ENCODE results near the gene B4GAT1. TPM values are rescaled to one million over a fixed set of nuclear protein-coding genes. Genes with fewer than 3 reads are reported as not detected.
"Not testable (repeated sequence)": the region's sequence is repeated elsewhere in the genome, so short reads cannot be mapped to it uniquely, and the experiment has no call there.

Gene B4GAT1
- polyA plus RNA-seq, 1 of the 3 experiments (the other 2 are of a cell fraction) = 26.4 TPM

DNA sequence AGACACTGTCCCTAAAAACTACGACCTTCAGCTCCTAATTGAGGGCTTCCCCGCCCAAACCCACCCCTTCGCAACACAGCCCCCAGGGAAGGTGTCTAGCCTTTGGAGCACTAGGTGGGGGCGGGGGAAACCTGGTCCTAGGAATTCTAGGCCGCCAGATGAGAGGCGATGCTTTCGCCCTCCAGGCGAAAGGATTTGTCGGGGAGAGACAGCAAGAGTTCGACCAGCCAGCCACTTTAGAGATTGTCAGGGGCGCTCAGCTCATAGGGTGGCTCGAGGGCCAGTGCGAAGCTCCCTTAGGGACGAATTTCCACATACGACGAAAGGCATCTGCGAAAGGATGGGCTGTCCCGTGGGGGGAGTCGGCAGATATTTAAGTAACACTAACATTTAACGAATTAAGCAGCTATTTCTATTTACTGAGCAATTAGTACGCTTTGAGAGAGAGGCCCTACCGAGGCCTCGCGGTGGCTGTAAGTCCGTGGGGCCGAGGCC, 35.9 kb downstream of the B4GAT1 start:
- H3K27ac ChIP-seq (ENCODE audit: low read depth in 2 of 2, low read length in 1 of 2) = peak overlapping the region; percentile 94 to 96
- no peaks in the 10 kb centered on the region for H3K9me3 ChIP-seq
- no peaks in the 10 kb centered on the region for H4K20me1 ChIP-seq (ENCODE audit: insufficient read depth)
- H3K79me2 ChIP-seq (ENCODE audit: insufficient read depth) = no peaks in the 10 kb centered on the region
- peak overlapping the region; percentile 81 for H3K4me2 ChIP-seq
- H3K36me3 ChIP-seq (replicated peaks in 1 of 2; ENCODE audit: control insufficient read depth in 1 of 2, insufficient read depth in 2 of 2, low read length in 1 of 2) = no peaks in the 10 kb centered on the region
- no peak for DNase-seq
- WGBS (ENCODE audit: low lambda C conversion rate) = 24% methylated on average over 23 of the region's 26 CpGs
- peak overlapping the region; percentile 68 for H3K9ac ChIP-seq
- H3K4me1 ChIP-seq (ENCODE audit: control insufficient read depth in 1 of 2, insufficient read depth in 2 of 2, low read depth in 1 of 2, low read length in 1 of 2) = peaks cover 11 to 44% of the 10 kb centered on the region in 2 experiments; a peak in 2 of 4 replicates
- H3F3A ChIP-seq (replicated peaks; ENCODE audit: insufficient read depth) = peaks cover 15% of the 10 kb centered on the region
- CTCF ChIA-PET = interaction anchor here (0.6 to 12.4 kb wide), 37 partner anchors 11 to 175 kb away, joined by 3 to 280 read pairs (median 4); partner anchors contain the start of genes B4GAT1, BRMS1, CNIH2 and DPP3
- POLR2A ChIA-PET = interaction anchor here (0.6 to 3.1 kb wide), 9 partner anchors 11 to 194 kb away, joined by 3 to 33 read pairs (median 5); partner anchors contain the start of genes B4GAT1, BRMS1 and RIN1
- no peaks in the 10 kb centered on the region for H3K27me3 ChIP-seq (ENCODE audit: insufficient read depth)
- peak overlapping the region; percentile 59 to 70 for H3K4me3 ChIP-seq (ENCODE audit: low read depth in 2 of 2, low read length in 1 of 2)
- TF ChIP-seq, protein P1, sequence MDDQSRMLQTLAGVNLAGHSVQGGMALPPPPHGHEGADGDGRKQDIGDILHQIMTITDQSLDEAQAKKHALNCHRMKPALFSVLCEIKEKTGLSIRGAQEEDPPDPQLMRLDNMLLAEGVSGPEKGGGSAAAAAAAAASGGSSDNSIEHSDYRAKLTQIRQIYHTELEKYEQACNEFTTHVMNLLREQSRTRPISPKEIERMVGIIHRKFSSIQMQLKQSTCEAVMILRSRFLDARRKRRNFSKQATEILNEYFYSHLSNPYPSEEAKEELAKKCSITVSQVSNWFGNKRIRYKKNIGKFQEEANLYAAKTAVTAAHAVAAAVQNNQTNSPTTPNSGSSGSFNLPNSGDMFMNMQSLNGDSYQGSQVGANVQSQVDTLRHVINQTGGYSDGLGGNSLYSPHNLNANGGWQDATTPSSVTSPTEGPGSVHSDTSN (IDR thresholded peaks at IDR 0.05) = no peak
- no peak for TF ChIP-seq TAF1 (IDR thresholded peaks at IDR 0.05; ENCODE audit: borderline replicate concordance, low read depth, low read length)
- H2AFZ ChIP-seq (ENCODE audit: low read depth) = peak overlapping the region; percentile 88; the same call in 1 of the 2 replicates
- H3K9me2 ChIP-seq = no peaks in the 10 kb centered on the region

DNA sequence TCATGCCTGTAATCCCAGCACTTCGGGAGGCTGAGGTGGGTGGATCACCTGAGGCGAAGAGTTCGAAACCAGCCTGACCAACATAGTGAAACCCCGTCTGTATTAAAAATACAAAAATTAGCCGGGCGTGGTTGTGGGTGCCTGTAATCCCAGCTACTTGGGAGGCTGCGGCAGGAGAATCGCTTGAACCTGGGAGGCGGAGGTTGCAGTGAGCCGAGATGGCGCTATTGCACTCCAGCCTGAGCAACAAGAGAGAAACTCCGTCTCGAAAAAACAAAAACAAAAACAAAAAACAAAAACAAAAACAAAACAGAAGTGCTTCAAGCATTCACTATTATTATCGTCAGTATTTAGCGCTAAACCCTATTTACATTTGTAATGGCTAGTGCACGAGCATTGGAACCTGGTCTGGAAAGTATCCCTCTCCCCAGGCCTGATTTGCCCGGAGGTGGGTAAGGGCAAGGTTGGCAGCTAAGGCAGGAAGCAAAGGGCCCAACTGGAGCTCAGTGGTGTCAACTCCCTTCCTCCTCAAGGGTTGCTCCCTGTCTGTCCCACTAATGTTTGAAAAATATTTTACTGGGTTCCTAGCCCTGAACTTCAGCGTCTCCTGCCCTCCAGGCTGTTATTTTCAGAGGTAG, 36.5 kb downstream of the B4GAT1 start:
- not testable (repeated sequence) for H3K27me3 ChIP-seq (ENCODE audit: insufficient read depth); H3K79me2 ChIP-seq (ENCODE audit: insufficient read depth); H3K9ac ChIP-seq; H3K9me2 ChIP-seq; H3K9me3 ChIP-seq; DNase-seq; H3K4me2 ChIP-seq; H2AFZ ChIP-seq (ENCODE audit: low read depth); H4K20me1 ChIP-seq (ENCODE audit: insufficient read depth); H3K27ac ChIP-seq (ENCODE audit: low read depth in 2 of 2, low read length in 1 of 2); H3K4me3 ChIP-seq (ENCODE audit: low read depth in 2 of 2, low read length in 1 of 2); H3K36me3 ChIP-seq (replicated peaks in 1 of 2; ENCODE audit: control insufficient read depth in 1 of 2, insufficient read depth in 2 of 2, low read length in 1 of 2)
- ChIA-PET CTCF (interaction anchor here (0.6 to 12.4 kb wide), 37 partner anchors 11 to 174 kb away, joined by 3 to 280 read pairs (median 4); partner anchors contain the start of genes B4GAT1, BRMS1, CNIH2 and DPP3), POLR2A (interaction anchor here (0.8 to 3.1 kb wide), 6 partner anchors 11 to 52 kb away, joined by 3 to 33 read pairs (median 6); partner anchors contain the start of gene RIN1)
- 91% methylated on average over 18 of the region's 18 CpGs for WGBS (ENCODE audit: low lambda C conversion rate)
- Histone ChIP-seq H3F3A (replicated peaks; ENCODE audit: insufficient read depth) (peaks cover 15% of the 10 kb centered on the region), H3K4me1 (ENCODE audit: control insufficient read depth in 1 of 2, insufficient read depth in 2 of 2, low read depth in 1 of 2, low read length in 1 of 2) (peaks cover 11 to 38% of the 10 kb centered on the region in 2 experiments; a peak in 2 of 4 replicates)

DNA sequence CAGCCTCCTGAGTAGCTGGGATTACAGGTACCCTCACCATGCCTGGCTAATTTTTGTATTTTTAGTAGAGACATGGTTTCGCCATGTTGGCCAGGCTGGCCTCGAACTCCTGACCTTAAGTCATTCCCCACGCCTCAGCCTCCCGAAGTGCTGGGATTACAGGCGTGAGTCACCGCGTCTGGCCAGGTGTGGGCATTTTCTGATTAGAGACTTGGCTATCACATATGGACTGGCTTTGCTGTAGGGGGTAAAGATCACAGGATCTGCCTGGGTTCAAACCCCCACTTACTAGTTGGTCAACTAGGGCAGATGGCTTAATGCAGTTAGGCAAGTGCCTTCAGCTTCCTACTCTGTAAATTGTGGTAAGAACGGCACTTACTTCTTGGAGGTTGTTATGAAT, 37.1 kb downstream of the B4GAT1 start:
- Histone ChIP-seq H3K4me2 (no peak overlapping the region), H3K27ac (ENCODE audit: low read depth in 2 of 2, low read length in 1 of 2) (no peak overlapping the region), H3K9ac (no peak overlapping the region), H3K9me3 (no peaks in the 10 kb centered on the region), H3K9me2 (no peaks in the 10 kb centered on the region), H3K4me3 (ENCODE audit: low read depth in 2 of 2, low read length in 1 of 2) (no peak overlapping the region), H3K79me2 (ENCODE audit: insufficient read depth) (no peaks in the 10 kb centered on the region), H2AFZ (ENCODE audit: low read depth) (no peak overlapping the region), H4K20me1 (ENCODE audit: insufficient read depth) (no peaks in the 10 kb centered on the region), H3K36me3 (replicated peaks in 1 of 2; ENCODE audit: control insufficient read depth in 1 of 2, insufficient read depth in 2 of 2, low read length in 1 of 2) (no peaks in the 10 kb centered on the region), H3K4me1 (ENCODE audit: control insufficient read depth in 1 of 2, insufficient read depth in 2 of 2, low read depth in 1 of 2, low read length in 1 of 2) (peaks cover 11 to 32% of the 10 kb centered on the region in 2 experiments; a peak in 2 of 4 replicates), H3K27me3 (ENCODE audit: insufficient read depth) (no peaks in the 10 kb centered on the region), H3F3A (replicated peaks; ENCODE audit: insufficient read depth) (peaks cover 15% of the 10 kb centered on the region)
- CTCF ChIA-PET = interaction anchor here (1.4 to 12.4 kb wide), 10 partner anchors 11 to 100 kb away, joined by 4 to 280 read pairs (median 44); partner anchors contain the start of genes B4GAT1, BRMS1, CNIH2 and RIN1
- 92% methylated on average over 8 of the region's 8 CpGs for WGBS (ENCODE audit: low lambda C conversion rate)
- DNase-seq = no peak
- POLR2A ChIA-PET = interaction anchor here (1.1 kb wide), 1 partner anchor 21 kb away, joined by 4 read pairs; no protein-coding TSS in a partner anchor
- TF ChIP-seq FOXJ3 (CRISPR knock-in tag; IDR thresholded peaks at IDR 0.05) (no peak), EZH2phosphoT487 (IDR thresholded peaks at IDR 0.05; ENCODE audit: borderline replicate concordance, low read depth) (no peak), RCOR1 (IDR thresholded peaks at IDR 0.05; ENCODE audit: low read length) (no peak), ELF1 (IDR thresholded peaks at IDR 0.05) (no peak), MXI1 (IDR thresholded peaks at IDR 0.05; ENCODE audit: low read depth, low read length) (no peak), NRF1 (IDR thresholded peaks at IDR 0.05; ENCODE audit: low read depth, low read length) (no peak), FOSL2 (IDR thresholded peaks at IDR 0.05; ENCODE audit: borderline replicate concordance, low read depth) (no peak), RXRA (IDR thresholded peaks at IDR 0.05; ENCODE audit: borderline replicate concordance, low read depth) (no peak), TCF12 (IDR thresholded peaks at IDR 0.05) (no peak), POLR2AphosphoS5 (IDR thresholded peaks at IDR 0.05; ENCODE audit: low read depth, low read length) (no peak), SMC3 (IDR thresholded peaks at IDR 0.05; ENCODE audit: low read depth, low read length) (no peak)
- TF ChIP-seq, protein P2, sequence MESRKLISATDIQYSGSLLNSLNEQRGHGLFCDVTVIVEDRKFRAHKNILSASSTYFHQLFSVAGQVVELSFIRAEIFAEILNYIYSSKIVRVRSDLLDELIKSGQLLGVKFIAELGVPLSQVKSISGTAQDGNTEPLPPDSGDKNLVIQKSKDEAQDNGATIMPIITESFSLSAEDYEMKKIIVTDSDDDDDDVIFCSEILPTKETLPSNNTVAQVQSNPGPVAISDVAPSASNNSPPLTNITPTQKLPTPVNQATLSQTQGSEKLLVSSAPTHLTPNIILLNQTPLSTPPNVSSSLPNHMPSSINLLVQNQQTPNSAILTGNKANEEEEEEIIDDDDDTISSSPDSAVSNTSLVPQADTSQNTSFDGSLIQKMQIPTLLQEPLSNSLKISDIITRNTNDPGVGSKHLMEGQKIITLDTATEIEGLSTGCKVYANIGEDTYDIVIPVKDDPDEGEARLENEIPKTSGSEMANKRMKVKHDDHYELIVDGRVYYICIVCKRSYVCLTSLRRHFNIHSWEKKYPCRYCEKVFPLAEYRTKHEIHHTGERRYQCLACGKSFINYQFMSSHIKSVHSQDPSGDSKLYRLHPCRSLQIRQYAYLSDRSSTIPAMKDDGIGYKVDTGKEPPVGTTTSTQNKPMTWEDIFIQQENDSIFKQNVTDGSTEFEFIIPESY (IDR thresholded peaks at IDR 0.05; ENCODE audit: borderline replicate concordance, low read depth) = no peak
- TF ChIP-seq, protein P3, sequence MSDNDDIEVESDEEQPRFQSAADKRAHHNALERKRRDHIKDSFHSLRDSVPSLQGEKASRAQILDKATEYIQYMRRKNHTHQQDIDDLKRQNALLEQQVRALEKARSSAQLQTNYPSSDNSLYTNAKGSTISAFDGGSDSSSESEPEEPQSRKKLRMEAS (IDR thresholded peaks at IDR 0.05; ENCODE audit: low read depth) = no peak
- TF ChIP-seq, protein P4, sequence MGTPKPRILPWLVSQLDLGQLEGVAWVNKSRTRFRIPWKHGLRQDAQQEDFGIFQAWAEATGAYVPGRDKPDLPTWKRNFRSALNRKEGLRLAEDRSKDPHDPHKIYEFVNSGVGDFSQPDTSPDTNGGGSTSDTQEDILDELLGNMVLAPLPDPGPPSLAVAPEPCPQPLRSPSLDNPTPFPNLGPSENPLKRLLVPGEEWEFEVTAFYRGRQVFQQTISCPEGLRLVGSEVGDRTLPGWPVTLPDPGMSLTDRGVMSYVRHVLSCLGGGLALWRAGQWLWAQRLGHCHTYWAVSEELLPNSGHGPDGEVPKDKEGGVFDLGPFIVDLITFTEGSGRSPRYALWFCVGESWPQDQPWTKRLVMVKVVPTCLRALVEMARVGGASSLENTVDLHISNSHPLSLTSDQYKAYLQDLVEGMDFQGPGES (IDR thresholded peaks at IDR 0.05; ENCODE audit: low read depth, low read length) = no peak

All from SK-N-SH (cell line).